Thyroid gland (tissue), 4 donors: ENCODE measurements around the gene MSH6.

Source experiments
- CTCF ChIP-seq, 6 experiments: fragments of 200-600 bp in 3 of 6; fragments of 450-650 bp in 3 of 6; sonication (generic) in 3 of 6; IDR thresholded peaks; one replicate each; pipeline ENCODE4 v1.5.1; 2016 to 2019; ENCODE audit warnings: antibody characterized with exemption in 6 of 6, mild to moderate bottlenecking in 2 of 6, inconsistent platforms in 1 of 6, moderate library complexity in 1 of 6
- POLR2A ChIP-seq, 2 donors: fragments of 450-650 bp; IDR thresholded peaks; one replicate each; pipeline ENCODE4 v1.6.1; 2017; ENCODE audit warnings: antibody characterized with exemption in 2 of 2, mild to moderate bottlenecking in 2 of 2, moderate library complexity in 1 of 2

- no peak for TF ChIP-seq CTCF (IDR thresholded peaks at IDR 0.05)
- TF ChIP-seq POLR2A (IDR thresholded peaks at IDR 0.05), result no peak
Measured at GRCh38 chr2:47810850-47811249, 27.9 kb downstream of the MSH6 start.
